GM18499 (cell line): ENCODE measurements around the gene RBMS1.

Experiments used
- ATAC-seq: cut with Tn5 transposase; IDR thresholded peaks from one replicate; pipeline ENCODE4 v1.9.1; 2021; ENCODE audit warnings: moderate number of reproducible peaks; ENCODE audit not compliant: insufficient read depth, unreplicated experiment

RBMS1 gene

DNA sequence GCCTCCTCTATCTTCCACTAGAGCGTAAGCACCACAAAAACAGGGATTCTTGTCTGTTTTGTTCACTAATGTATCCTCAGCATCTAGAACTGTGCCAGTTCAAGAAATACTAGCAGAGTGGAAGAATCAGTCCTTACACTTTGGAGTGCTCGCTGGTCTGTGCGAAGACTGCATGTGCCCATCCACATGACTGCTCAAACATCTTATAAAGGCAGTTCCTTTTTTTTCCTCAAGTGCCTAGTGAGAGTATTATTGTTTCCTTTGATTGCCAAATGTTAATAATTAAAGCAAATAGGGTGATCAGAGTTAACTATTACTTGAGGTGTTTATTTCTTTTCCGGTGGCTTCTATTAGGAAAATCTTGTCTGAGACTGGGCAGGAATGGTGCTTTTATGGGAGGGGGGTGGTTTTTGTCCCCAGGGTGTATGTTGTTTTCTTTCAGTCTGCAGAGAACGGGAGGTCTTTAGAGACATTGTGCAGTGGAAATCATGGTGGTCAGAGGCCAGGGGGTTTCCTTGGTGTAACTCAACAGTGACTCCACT, 247.9 kb downstream of the RBMS1 start:
- ATAC-seq, result no peak

DNA sequence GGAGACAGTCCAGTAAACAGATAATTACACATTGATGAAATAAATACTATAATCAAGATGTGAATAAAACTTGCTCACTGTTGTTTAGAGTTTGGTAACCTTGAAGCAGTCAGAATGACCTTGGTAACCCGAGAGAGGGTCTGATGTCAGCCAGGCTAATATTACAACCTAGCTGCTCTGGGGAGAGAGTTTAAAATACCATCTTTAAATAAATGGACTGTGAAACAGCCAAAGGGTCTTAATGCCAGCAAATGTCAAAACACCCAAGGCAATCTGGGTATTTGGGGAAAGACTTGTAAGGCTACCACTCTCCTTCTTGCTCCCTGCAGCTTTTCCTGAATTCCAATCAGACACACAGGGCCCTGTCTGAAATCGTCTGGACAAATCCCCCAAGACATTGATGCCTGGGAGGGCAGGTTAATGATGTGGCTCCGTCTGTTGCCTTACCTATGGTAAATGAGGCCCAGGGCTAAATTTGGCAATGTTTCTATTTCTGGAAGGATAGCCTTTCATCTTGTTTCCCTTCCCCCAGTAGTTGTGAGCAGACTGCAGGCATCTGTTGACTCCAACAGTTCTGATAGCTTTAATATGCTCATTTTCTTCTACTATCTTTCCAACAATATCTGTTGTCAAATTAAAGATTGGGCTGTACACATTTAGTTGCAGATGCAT, 250.6 kb downstream of the RBMS1 start:
- no peak for ATAC-seq

DNA sequence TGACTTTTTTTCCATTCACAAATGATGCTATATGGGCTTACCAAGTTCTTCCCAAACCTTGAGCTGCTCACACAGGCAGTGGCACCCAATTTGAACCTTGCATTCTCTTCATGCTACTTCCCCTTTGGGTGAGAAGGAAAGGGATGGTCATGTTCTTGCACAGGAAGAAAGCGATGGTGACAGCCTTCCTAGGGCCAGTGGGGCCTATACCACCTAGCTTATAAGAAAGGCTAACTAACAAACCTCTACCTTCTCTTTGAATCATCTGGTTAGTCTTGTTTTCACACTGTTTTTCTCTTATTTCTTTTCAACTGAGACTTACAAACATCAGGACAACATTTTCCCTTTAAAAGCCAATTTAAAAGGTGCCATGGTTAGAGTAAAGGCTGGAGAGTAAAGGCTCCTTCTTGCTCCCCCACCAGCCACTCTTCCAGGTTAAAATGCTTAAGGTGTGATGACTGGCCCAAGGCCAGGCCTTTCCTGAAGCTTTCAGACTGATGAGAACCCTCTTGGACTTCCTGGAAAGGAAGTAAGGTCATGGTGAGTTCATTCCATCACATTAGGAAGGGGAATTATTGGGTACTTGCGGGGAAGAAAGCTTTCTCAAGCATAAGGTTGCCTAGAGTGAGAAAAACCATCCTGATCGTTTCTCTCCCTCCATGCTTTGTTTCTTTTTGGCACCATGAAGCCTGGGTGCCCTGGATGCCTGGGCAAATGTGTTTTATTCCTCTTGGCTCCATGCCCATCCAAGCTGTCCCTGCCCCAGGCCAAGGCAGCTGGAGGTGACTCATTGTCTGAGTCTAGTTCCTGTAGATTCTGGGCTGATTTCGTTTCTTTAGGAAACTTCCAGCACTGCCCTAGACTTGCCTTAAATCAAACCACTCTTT, 252.1 kb downstream of the RBMS1 start:
- no peak for ATAC-seq

DNA sequence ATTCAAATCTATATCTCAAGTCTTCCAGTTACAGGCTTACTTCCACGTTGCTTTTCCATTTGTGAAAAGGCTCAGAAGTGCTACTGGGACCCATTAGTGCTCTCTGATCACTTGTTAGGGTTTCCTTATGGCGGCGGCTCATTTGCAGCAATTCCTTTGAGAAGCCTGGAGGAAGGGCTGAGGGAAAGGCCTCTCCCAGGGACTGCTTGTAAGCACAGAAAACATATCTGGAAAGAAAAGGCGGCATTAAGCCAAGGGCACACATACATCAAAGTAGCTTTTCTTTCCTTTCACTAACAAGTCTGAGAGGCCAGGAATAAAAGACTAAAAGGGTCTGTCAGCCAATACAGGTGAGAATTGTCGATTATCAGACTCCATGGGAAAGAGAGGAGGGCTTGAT, 254.2 kb downstream of the RBMS1 start:
- no peak for ATAC-seq

DNA sequence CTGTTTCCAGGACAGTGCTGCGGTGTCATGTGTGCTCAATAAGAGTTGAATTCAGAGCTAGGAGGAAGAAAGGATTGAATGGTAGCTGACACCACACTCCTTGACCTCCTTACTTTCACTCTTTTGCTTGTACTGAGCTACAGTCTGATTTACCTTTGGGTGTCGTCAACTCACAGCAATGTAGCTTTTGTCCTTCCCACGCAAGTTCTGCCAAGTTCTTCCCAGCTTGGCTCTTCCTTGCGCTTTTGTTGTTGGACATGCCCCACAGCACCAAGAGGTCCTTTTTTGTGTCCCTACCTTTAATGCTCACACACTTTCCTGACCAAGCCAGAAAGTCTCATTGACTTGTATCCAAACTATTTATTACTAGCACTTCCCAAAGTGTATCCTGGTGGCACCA, 255.2 kb downstream of the RBMS1 start:
- no peak for ATAC-seq

DNA sequence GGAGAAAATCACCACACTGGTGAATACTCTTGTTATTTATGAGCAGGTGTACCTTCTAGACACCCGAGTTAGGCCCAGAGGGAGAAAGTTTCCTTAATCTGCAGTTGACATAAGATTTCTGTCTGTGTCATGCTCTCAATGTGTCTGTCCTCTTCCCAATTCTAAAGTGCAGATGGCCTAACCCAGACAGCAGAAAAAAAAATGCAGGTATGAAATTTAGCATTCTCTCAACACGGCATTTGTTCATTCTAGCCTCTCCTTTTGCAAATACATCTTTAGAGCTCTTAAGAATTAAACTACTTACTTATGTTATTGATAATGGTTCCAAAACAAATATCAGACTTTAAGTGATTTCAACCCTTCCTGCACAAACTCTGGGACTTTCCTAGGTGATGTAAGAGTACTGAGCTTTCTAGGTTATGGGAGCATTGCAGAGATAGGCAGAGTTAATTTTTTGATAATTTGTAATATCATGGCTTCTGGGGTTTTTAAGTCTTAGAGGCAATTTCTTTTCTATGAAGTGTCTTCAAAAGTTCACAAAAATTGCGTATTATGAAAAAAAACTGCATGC, 260.6 kb downstream of the RBMS1 start:
- ATAC-seq, result no peak

DNA sequence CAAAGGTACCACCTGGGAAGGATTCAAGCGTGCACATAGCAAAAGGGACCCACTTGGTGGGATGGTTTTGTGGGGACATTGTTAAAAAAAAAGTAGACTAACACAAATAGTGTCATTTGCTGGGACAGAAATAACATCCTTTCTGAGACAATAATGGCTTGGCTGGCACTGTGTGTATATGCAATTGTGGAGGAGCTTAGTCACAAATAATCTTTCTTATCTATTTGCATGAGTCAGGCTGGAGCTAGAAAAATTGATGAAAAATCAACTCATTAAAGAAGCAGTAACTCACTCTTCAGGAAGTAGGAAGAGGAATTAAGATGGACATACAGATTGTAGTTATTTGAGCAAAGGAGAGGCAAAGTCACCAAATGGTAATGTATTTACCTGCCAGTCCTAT, 264.0 kb downstream of the RBMS1 start:
- ATAC-seq, result no peak

DNA sequence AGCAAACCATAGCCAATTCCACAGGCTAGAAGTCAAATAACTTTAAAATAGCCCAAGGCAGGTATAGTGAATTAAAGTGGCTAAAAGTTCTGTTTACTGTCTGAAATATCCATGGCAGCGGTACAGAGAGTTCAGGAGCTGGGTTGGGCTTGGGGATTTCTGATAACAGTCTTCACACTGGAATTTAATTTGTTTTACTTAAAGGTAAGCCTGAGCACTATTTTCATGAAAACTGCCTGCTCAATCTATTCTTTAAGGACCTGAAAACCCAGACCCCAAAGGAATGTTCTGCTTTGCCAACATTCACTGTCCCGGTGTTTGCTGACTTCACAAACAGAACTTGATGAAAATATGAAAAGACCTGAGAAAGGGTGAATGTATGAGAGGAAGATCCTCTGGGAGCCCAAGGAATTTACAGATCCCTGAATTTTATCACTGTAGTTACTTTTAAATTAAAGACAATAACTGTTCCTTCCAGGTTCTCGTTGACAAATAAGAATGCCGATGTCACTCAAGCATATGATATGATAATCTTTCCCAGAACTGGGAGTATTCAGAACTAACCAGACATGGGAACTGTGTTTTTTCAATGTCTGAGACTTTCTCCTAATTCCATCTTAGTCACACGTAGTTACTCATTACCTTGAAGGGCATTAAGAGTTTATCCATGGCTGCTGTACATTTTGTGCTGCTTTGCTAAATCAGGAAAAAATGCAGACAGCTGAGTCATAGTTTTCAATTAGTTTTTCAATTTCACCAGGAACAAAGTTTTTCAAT, 265.3 kb downstream of the RBMS1 start:
- no peak for ATAC-seq

DNA sequence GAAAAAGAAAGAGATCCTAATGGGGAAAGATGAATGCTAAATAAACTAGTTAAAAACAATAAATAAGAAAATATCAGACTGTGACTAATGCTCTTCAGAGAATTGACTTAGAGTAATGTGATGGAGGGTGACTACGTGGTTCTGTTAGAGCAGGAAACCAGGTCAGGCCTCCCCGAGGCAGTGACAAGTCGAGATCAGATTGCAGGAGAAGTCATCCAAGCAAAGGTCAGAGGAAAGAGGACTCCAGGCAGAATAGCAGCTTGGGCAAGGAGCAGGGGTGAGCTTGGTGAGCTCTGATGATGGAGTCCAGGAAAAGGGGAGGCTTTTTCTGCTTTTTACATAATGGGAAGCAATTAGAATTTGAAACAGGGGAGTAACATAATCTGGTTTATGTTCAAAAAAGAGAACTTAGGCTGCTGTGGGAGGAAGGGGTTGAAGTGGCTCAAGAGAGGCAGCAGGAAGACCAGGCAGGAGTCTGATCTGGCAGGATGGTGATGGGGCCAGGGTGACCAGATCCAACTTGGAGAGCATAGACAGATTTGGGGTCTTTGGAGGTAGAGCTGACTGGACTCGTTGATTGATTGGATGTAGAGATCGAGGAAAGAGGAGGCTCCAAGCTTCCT, 266.2 kb downstream of the RBMS1 start:
- ATAC-seq, result no peak

DNA sequence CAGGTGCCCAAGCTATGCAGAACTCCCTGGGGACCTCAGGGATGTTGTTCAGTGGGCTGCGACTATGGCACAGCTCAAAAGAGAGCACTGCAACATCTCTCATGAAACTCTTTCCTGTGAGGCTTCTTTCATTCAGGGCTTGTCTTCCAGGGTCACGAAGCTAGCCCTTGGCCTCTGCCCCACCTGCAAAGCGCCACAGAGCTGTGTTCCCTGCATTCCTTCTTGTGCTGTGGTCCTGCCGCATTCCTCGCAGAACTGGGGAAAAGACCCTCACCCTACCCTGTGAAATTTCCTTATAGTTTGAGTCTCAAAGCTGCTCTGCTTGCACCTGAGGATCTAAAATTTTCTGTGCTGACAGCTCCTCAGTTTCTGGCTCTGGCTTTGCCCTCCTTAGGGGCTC, 267.2 kb downstream of the RBMS1 start:
- ATAC-seq, result no peak

DNA sequence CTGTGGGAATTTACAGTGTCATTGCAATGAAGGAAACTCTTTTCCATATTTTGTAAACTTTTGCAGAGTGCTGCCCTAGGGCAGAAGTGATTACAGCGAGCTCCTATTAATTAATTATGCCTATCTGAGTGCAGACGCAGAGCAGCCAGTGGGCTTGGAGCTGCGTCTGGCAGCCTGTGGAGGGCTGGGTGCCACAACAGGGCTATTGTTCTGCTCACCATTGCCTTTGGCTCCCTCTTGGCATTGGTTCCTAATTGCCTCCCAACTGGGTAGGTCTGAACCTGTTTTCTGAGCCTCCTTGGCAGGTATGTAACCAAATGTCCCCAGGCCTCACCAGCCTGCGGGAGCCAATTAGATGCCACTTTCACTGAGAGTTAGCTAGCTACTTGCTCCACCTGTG, 267.9 kb downstream of the RBMS1 start:
- no peak for ATAC-seq

DNA sequence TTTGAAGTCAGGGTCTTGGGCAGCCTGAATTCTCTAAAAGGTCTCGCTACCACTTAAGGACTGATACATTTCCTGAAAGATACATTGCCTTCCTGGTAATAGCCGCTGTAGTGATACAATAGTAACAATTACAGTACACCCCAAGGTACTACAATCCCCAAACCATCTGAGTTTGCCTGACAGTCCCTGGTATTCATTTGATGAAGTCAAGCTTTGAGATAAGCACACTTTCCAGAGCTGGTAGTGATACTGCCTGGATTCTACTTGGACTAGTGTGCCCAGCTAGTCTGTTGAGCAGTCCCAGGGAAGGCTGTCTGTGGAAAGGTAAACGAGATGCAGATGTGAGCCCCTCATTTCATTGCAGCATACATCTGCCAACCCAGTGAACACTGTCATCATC, 269.1 kb downstream of the RBMS1 start:
- ATAC-seq, result no peak

DNA sequence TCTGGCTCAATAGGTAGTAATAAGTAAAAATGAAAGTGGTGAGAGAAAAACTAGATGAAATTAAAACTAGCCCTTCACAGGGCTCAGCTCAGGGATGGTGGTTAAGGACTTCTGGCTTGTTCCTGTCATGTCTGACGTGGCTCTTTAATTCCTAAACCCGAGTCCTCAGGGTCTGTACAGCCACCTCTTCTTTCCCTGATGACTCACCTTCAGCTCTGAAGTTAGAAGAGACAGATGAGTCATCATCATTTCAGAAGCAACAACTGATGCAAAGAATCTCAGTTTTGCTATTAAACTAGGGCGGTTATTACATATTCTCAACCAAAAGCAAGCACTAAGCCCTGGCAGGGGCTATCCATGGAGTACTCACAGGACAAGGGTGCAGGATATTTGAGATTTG, 269.5 kb downstream of the RBMS1 start:
- peak; percentile 97 for ATAC-seq

DNA sequence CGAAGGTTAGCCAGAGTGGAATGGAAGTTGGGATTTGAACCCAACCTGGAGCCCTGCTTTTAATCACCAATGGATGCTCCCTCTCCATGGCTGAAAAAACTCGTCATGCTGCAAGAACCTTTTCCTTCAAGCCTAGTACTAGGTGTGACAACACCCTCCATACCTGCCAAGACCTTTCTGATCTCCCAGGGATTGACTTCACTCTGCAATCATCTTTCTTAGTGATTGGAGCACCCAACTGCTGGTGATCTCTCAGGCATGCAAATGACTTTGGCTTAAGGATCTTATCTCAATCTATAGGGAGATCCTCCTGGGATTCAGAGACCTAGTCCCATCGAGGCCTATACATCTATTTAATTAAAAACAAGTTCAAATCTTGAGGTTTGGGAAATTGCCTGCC, 270.0 kb downstream of the RBMS1 start:
- ATAC-seq, result no peak

DNA sequence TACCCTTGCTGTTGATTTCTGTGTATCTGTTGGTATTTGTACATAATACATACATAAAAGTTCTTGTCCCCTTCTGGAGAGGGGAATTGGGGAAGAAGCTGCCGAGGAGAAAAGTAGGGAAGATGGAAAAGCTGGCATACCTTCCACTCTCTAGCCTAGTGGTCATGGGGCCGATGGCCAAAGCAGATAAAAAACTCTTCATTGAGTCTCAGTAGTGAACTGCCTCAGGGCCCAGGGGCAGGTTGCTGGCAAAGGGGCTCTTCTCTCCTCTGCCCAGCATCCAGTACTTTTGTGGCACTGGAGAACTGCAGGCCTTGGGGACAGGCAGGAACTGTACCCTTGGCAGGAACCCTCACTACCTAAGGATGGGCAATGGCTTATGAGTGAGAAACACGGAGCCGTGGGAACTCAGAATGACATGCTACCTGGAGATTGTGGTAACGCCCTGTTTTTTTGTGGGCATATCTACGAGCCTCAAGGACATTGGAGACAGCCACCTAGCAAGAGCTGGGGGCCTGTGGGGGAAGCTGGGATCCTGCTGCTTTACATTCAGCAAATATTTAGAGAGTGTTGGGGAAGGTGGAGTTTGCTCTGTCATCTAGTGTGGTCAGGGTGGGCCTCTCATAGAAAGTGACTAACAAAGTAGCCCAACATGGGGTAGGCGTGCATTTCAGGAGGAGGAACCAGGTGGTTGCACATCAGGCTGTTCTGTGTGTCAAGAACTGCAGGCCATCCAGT, 270.9 kb downstream of the RBMS1 start:
- no peak for ATAC-seq
